ENCODE measurements around the gene WNT6. TPM values are rescaled to one million over a fixed set of nuclear protein-coding genes. Genes with fewer than 3 reads are reported as not detected.

WNT6 gene
- total RNA-seq, 1 experiment from 2014 or later = not detected

GRCh38 chr2:218870984-218871344, 11.4 kb downstream of the WNT6 start:
- TF ChIP-seq, protein P1, sequence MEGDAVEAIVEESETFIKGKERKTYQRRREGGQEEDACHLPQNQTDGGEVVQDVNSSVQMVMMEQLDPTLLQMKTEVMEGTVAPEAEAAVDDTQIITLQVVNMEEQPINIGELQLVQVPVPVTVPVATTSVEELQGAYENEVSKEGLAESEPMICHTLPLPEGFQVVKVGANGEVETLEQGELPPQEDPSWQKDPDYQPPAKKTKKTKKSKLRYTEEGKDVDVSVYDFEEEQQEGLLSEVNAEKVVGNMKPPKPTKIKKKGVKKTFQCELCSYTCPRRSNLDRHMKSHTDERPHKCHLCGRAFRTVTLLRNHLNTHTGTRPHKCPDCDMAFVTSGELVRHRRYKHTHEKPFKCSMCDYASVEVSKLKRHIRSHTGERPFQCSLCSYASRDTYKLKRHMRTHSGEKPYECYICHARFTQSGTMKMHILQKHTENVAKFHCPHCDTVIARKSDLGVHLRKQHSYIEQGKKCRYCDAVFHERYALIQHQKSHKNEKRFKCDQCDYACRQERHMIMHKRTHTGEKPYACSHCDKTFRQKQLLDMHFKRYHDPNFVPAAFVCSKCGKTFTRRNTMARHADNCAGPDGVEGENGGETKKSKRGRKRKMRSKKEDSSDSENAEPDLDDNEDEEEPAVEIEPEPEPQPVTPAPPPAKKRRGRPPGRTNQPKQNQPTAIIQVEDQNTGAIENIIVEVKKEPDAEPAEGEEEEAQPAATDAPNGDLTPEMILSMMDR (conservative IDR thresholded peaks at IDR 0.05; ENCODE audit: low read depth, low read length) = no peak
- TF ChIP-seq EZH2 (IDR thresholded peaks at IDR 0.05; ENCODE audit: low read length, unreplicated experiment) = no peak
- no peak for TF ChIP-seq EZH2phosphoT487 (IDR thresholded peaks at IDR 0.05; ENCODE audit: borderline replicate concordance, low read length)
- CTCF ChIA-PET = interaction anchor here (0.7 kb wide), 1 partner anchor 335 kb away, joined by 3 read pairs; no protein-coding TSS in a partner anchor
- no TSS peak for BruUV-seq (replicated peaks)
- Histone ChIP-seq H3K9me3 (ENCODE audit: low read length) (no peaks in the 10 kb centered on the region), H3K4me1 (ENCODE audit: insufficient read depth, low read length) (no peaks in the 10 kb centered on the region), H3K79me2 (ENCODE audit: low read length) (no peaks in the 10 kb centered on the region), H3F3A (ENCODE audit: low read length, unreplicated experiment) (no peaks in the 10 kb centered on the region), H3K9me2 (replicated peaks; ENCODE audit: low read length) (no peaks in the 10 kb centered on the region), H3K27me3 (ENCODE audit: low read length) (no peaks in the 10 kb centered on the region; the same call in 1 of the 2 replicates), H3K4me2 (ENCODE audit: low read length) (no peak overlapping the region), H2AFZ (ENCODE audit: low read length) (no peak overlapping the region), H3K27ac (ENCODE audit: low read length) (no peak overlapping the region), H4K20me1 (ENCODE audit: low read length) (no peaks in the 10 kb centered on the region), H3K4me3 (ENCODE audit: low read length) (no peak overlapping the region), H3K36me3 (ENCODE audit: low read depth, low read length) (no peaks in the 10 kb centered on the region), H3K9ac (ENCODE audit: low read length) (no peak overlapping the region)
- DNase-seq (no peak), ATAC-seq (no peak)
- intact Hi-C loops (cut with micrococcal nuclease) = no loop called here
- POLR2A ChIA-PET (ENCODE audit: unreplicated experiment) = no interaction called here

DNA sequence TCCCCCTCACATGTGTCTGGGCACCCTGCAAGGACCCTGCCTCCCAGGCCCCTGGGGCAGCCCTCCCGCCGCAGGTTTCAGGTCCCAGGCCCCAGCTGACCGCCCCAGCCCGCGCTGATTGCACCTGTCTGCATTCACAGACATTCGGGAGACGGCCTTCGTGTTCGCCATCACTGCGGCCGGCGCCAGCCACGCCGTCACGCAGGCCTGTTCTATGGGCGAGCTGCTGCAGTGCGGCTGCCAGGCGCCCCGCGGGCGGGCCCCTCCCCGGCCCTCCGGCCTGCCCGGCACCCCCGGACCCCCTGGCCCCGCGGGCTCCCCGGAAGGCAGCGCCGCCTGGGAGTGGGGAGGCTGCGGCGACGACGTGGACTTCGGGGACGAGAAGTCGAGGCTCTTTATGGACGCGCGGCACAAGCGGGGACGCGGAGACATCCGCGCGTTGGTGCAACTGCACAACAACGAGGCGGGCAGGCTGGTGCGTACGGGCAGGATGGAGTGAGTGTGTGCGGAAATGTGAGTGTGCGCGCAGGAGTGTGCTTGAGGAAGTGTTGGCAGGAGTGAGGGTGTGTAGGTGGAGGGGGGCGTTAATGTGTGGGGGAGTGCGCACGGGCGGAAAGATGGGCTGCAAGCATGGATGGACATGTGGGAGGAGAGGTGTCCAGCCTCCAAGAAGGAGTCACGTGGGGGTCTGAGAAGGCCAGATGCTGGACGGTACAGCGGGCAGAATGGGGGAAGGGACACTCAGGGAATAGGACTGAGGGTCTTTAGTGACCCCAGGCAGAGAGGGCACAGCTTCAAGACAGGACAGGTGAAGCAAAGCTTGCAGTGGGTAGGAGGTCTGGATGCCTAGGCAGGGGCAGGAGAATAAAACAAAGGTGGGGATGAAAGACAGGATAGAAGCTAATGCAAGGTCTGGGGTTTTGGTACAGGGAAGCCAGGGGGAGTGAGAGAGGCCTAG, 12.0 kb downstream of the WNT6 start:
- H3K27me3 ChIP-seq (ENCODE audit: low read length) = no peaks in the 10 kb centered on the region; the same call in 1 of the 2 replicates
- no peaks in the 10 kb centered on the region for H3K4me1 ChIP-seq (ENCODE audit: insufficient read depth, low read length)
- H3K9me3 ChIP-seq (ENCODE audit: low read length) = no peaks in the 10 kb centered on the region
- POLR2A ChIA-PET (ENCODE audit: unreplicated experiment) = no interaction called here
- BruUV-seq (replicated peaks) = no TSS peak
- H3K79me2 ChIP-seq (ENCODE audit: low read length) = no peaks in the 10 kb centered on the region
- H4K20me1 ChIP-seq (ENCODE audit: low read length) = no peaks in the 10 kb centered on the region
- no peak overlapping the region for H3K4me3 ChIP-seq (ENCODE audit: low read length)
- no peak overlapping the region for H2AFZ ChIP-seq (ENCODE audit: low read length)
- no peak overlapping the region for H3K27ac ChIP-seq (ENCODE audit: low read length)
- DNase-seq (no peak), ATAC-seq (no peak)
- CTCF ChIA-PET = interaction anchor here (0.5 kb wide), 1 partner anchor 16 kb away, joined by 3 read pairs; no protein-coding TSS in a partner anchor
- H3F3A ChIP-seq (ENCODE audit: low read length, unreplicated experiment) = no peaks in the 10 kb centered on the region
- intact Hi-C loops (cut with micrococcal nuclease) = no loop called here
- no peaks in the 10 kb centered on the region for H3K36me3 ChIP-seq (ENCODE audit: low read depth, low read length)
- no peak overlapping the region for H3K4me2 ChIP-seq (ENCODE audit: low read length)
- H3K9ac ChIP-seq (ENCODE audit: low read length) = no peak overlapping the region
- H3K9me2 ChIP-seq (replicated peaks; ENCODE audit: low read length) = no peaks in the 10 kb centered on the region
- TF ChIP-seq EZH2 (IDR thresholded peaks at IDR 0.05; ENCODE audit: low read length, unreplicated experiment) (no peak), EZH2phosphoT487 (IDR thresholded peaks at IDR 0.05; ENCODE audit: borderline replicate concordance, low read length) (no peak)
- TF ChIP-seq, protein P1 (conservative IDR thresholded peaks at IDR 0.05; ENCODE audit: low read depth, low read length) = no peak

All from PC-3 (cell line).